DOHH2 (cell line): ENCODE measurements around the gene GNB4.

ENCODE experiments used
- H3F3A ChIP-seq: fragments of 200-600 bp; sonication (generic), shearing (Covaris generic); 2 replicates; pipeline ENCODE4 v1.6.0; 2016; ENCODE audit warnings: antibody characterized with exemption, mild to moderate bottlenecking; ENCODE audit not compliant: control insufficient read depth, insufficient read depth
- H3K27ac ChIP-seq: fragments of 200-600 bp; sonication (generic); 2 replicates; pipeline ENCODE4 v1.5.1; 2014; ENCODE audit warnings: low read depth, mild to moderate bottlenecking, low read length, moderate library complexity
- H3K27me3 ChIP-seq: fragments of 200-600 bp; sonication (generic); 2 replicates; pipeline ENCODE4 v1.6.1; 2014; ENCODE audit warnings: mild to moderate bottlenecking, low read length, mixed read lengths; ENCODE audit not compliant: control insufficient read depth
- H3K36me3 ChIP-seq: fragments of 200-600 bp; sonication (generic); 2 replicates; pipeline ENCODE4 v1.6.1; 2014; ENCODE audit warnings: mild to moderate bottlenecking, low read length, moderate library complexity, mixed read lengths; ENCODE audit not compliant: control insufficient read depth
- H3K4me1 ChIP-seq: fragments of 200-600 bp; sonication (generic); 2 replicates; pipeline ENCODE4 v1.6.1; 2014; ENCODE audit warnings: mild to moderate bottlenecking, low read length, mixed read lengths; ENCODE audit not compliant: control insufficient read depth
- H3K4me2 ChIP-seq: fragments of 200-600 bp; sonication (generic); 2 replicates; pipeline ENCODE4 v1.6.0; 2014; ENCODE audit warnings: mild to moderate bottlenecking, low read length, moderate library complexity
- H3K4me3 ChIP-seq: fragments of 200-600 bp; sonication (generic); 2 replicates; pipeline ENCODE4 v1.5.1; 2014; ENCODE audit warnings: mild to moderate bottlenecking, low read length, mixed read lengths
- H3K79me2 ChIP-seq: fragments of 200-600 bp; sonication (generic); 2 replicates; pipeline ENCODE4 v1.6.1; 2014; ENCODE audit warnings: mild to moderate bottlenecking, low read length, mixed read lengths; ENCODE audit not compliant: control insufficient read depth
- H3K9me2 ChIP-seq: fragments of 200-600 bp; sonication (generic); replicated peaks from 2 replicates; pipeline ENCODE4 v1.6.1; 2014; ENCODE audit warnings: mild to moderate bottlenecking, low read length, mixed read lengths; ENCODE audit not compliant: control insufficient read depth
- H3K9me3 ChIP-seq: fragments of 200-600 bp; sonication (generic); 2 replicates; pipeline ENCODE4 v1.6.1; 2014; ENCODE audit warnings: antibody characterized with exemption, low read length, mixed read lengths; ENCODE audit not compliant: control insufficient read depth, insufficient read depth
- H4K20me1 ChIP-seq: fragments of 200-600 bp; sonication (generic); 2 replicates; pipeline ENCODE4 v1.6.0; 2014; ENCODE audit warnings: low read depth, mild to moderate bottlenecking, antibody characterized with exemption, low read length, moderate library complexity; ENCODE audit not compliant: control insufficient read depth, insufficient read depth
- EZH2phosphoT487 ChIP-seq: fragments of 200-600 bp; sonication (generic); IDR thresholded peaks from 2 replicates; pipeline ENCODE4 v1.6.1; 2017; ENCODE audit warnings: borderline replicate concordance, mild to moderate bottlenecking, antibody characterized with exemption, low read length, moderate library complexity, mixed read lengths
- TF ChIP-seq, protein P1 (sequence below): fragments of 200-600 bp; sonication (generic); IDR thresholded peaks from one replicate; pipeline ENCODE4 v1.5.1; 2014; ENCODE audit warnings: antibody characterized with exemption, mild to moderate bottlenecking, low read depth, low read length; ENCODE audit not compliant: poor library complexity, severe bottlenecking

Gene GNB4

DNA sequence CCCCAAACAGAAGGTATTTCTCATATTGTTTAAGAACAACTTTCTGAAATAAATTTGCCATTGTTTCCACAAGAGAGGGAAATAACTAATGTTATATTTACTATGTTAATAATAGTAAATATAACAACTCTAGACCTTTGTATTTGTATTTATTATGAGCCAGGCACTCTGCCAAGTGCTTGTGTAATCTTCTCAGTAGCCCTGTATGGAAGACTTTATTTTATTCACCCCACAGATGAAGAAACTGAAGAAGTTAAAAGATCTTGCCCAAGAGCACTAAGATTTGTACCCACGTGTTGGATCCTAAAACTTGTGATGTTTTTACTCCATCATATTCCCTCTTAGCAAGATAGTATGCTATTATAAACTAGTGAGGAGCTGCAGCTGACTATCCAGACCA lies 12.0 kb upstream of the GNB4 start:
- H3K4me2 ChIP-seq, result no peak overlapping the region
- no peaks in the 10 kb centered on the region for H3K36me3 ChIP-seq
- no peak overlapping the region for H3K27ac ChIP-seq
- no peaks in the 10 kb centered on the region for H3K9me3 ChIP-seq
- no peaks in the 10 kb centered on the region for H3K9me2 ChIP-seq
- TF ChIP-seq EZH2phosphoT487, result no peak
- TF ChIP-seq, protein P1, sequence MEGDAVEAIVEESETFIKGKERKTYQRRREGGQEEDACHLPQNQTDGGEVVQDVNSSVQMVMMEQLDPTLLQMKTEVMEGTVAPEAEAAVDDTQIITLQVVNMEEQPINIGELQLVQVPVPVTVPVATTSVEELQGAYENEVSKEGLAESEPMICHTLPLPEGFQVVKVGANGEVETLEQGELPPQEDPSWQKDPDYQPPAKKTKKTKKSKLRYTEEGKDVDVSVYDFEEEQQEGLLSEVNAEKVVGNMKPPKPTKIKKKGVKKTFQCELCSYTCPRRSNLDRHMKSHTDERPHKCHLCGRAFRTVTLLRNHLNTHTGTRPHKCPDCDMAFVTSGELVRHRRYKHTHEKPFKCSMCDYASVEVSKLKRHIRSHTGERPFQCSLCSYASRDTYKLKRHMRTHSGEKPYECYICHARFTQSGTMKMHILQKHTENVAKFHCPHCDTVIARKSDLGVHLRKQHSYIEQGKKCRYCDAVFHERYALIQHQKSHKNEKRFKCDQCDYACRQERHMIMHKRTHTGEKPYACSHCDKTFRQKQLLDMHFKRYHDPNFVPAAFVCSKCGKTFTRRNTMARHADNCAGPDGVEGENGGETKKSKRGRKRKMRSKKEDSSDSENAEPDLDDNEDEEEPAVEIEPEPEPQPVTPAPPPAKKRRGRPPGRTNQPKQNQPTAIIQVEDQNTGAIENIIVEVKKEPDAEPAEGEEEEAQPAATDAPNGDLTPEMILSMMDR, result no peak
- H3K79me2 ChIP-seq, result no peaks in the 10 kb centered on the region
- H3K4me1 ChIP-seq, result peaks cover 39% of the 10 kb centered on the region
- H4K20me1 ChIP-seq, result no peaks in the 10 kb centered on the region
- H3K27me3 ChIP-seq, result peaks cover 3% of the 10 kb centered on the region; the same call in 1 of the 2 replicates
- H3F3A ChIP-seq, result no peaks in the 10 kb centered on the region
- H3K4me3 ChIP-seq, result no peak overlapping the region

DNA sequence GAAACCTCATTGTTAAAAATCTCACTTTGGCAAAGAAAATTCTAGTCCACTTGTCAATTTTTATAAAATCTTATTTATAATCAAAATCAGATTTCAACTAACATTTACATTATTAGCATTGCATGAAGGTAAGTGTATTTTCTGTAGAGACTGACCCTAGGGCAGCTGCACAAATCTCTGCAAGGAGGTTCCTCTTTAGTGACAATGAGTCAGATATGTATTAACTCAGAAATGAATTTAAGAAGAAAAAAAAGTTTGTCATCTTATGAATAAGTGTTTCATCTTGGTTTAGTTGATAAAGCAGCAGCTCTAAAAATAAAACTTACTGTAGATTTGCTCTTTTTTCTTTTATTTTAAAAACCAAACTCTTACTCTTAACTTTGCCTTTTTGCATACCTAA lies 9.0 kb upstream of the GNB4 start:
- peaks cover 18% of the 10 kb centered on the region for H3K4me1 ChIP-seq
- no peak overlapping the region for H3K4me2 ChIP-seq
- H3K27me3 ChIP-seq, result peaks cover 12% of the 10 kb centered on the region

DNA sequence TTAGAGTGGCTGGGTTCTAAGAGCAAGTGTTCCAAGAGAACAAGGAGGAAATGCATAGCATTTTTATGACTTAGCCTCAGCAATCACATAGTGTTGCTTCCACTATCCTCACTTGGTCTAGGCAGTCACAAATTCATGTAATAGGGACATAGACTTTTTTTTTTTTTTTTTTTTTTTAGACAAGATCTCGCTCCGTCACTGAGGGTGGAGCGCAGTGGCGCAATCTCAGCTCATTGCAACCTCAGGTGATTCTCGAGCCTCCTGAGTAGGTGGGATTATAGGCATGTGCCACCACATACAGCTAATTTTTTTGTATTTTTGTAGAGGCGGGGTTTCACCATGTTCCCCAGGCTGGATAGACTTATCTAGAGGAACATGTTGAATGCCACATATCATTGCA lies 4.7 kb upstream of the GNB4 start:
- Histone ChIP-seq H3K36me3 (no peaks in the 10 kb centered on the region), H3K9me2 (no peaks in the 10 kb centered on the region), H3K79me2 (no peaks in the 10 kb centered on the region), H4K20me1 (no peaks in the 10 kb centered on the region), H3K27me3 (peaks cover 12% of the 10 kb centered on the region), H3F3A (peaks cover 17% of the 10 kb centered on the region; the same call in 1 of the 2 replicates), H3K4me3 (no peak overlapping the region), H3K9me3 (no peaks in the 10 kb centered on the region), H3K27ac (no peak overlapping the region), H3K4me2 (no peak overlapping the region), H3K4me1 (peaks cover 26% of the 10 kb centered on the region)
- TF ChIP-seq EZH2phosphoT487, result no peak
- TF ChIP-seq, protein P1, result no peak

More for the DNA sequence above, 9.0 kb upstream of the GNB4 start:
- no peak overlapping the region for H3K4me3 ChIP-seq
- H3K9me3 ChIP-seq, result no peaks in the 10 kb centered on the region
- no peaks in the 10 kb centered on the region for H3K79me2 ChIP-seq
- no peak for TF ChIP-seq EZH2phosphoT487
- TF ChIP-seq, protein P1, result no peak
- no peaks in the 10 kb centered on the region for H3K9me2 ChIP-seq
- no peaks in the 10 kb centered on the region for H4K20me1 ChIP-seq
- H3F3A ChIP-seq, result no peaks in the 10 kb centered on the region
- H3K27ac ChIP-seq, result no peak overlapping the region
- H3K36me3 ChIP-seq, result no peaks in the 10 kb centered on the region
